Hepatocyte (in vitro differentiated cells): ENCODE measurements around the gene C1QTNF7. TPM values are rescaled to one million over a fixed set of nuclear protein-coding genes. Genes with fewer than 3 reads are reported as not detected.

ENCODE experiments used
- DNase-seq: peaks from one replicate; pipeline ENCODE4 v3.0.0-alpha.2; 2016; ENCODE audit warnings: low spot score
- H2AFZ ChIP-seq: fragments of 200-600 bp; sonication (generic); 2 replicates; pipeline ENCODE4 v1.6.0; 2016; ENCODE audit warnings: antibody characterized with exemption, mild to moderate bottlenecking
- H3K27ac ChIP-seq: fragments of 200-600 bp; sonication (generic); 2 replicates; pipeline ENCODE4 v1.5.1; 2016; ENCODE audit warnings: mild to moderate bottlenecking
- H3K27me3 ChIP-seq: fragments of 200-600 bp; sonication (generic); 2 replicates; pipeline ENCODE4 v1.6.1; 2016
- H3K36me3 ChIP-seq: fragments of 200-600 bp; sonication (generic); replicated peaks from 2 replicates; pipeline ENCODE4 v1.5.1; 2016; ENCODE audit warnings: low read depth; ENCODE audit not compliant: insufficient read depth
- H3K4me1 ChIP-seq: fragments of 200-600 bp; sonication (generic); 2 replicates; pipeline ENCODE4 v1.5.1; 2016; ENCODE audit warnings: mild to moderate bottlenecking, moderate library complexity; ENCODE audit not compliant: insufficient read depth
- H3K4me2 ChIP-seq: fragments of 200-600 bp; sonication (generic); 2 replicates; pipeline ENCODE4 v1.6.0; 2016
- H3K4me3 ChIP-seq: fragments of 200-600 bp; sonication (generic); 2 replicates; pipeline ENCODE4 v1.5.1; 2016; ENCODE audit warnings: mild to moderate bottlenecking
- H3K79me2 ChIP-seq: fragments of 200-600 bp; sonication (generic); 2 replicates; pipeline ENCODE4 v1.6.0; 2017; ENCODE audit warnings: mild to moderate bottlenecking
- H3K9me2 ChIP-seq: fragments of 200-600 bp; sonication (generic); replicated peaks from 2 replicates; pipeline ENCODE4 v1.6.0; 2017; ENCODE audit warnings: mild to moderate bottlenecking; ENCODE audit not compliant: insufficient read depth
- H3K9me3 ChIP-seq: fragments of 200-600 bp; sonication (generic); 2 replicates; pipeline ENCODE4 v1.5.1; 2016; ENCODE audit warnings: low read depth, mild to moderate bottlenecking
- H4K20me1 ChIP-seq: fragments of 200-600 bp; sonication (generic); 2 replicates; pipeline ENCODE4 v1.6.0; 2016; ENCODE audit warnings: mild to moderate bottlenecking; ENCODE audit not compliant: insufficient read depth, poor library complexity, severe bottlenecking
- CTCF ChIP-seq: fragments of 200-600 bp; sonication (generic); IDR thresholded peaks from 2 replicates; pipeline ENCODE4 v1.5.1; 2016; ENCODE audit warnings: antibody characterized with exemption, mild to moderate bottlenecking; ENCODE audit not compliant: poor library complexity
- EZH2 ChIP-seq: fragments of 200-600 bp; sonication (generic); IDR thresholded peaks from 2 replicates; pipeline ENCODE4 v1.6.1; 2016; ENCODE audit warnings: antibody characterized with exemption, mild to moderate bottlenecking, borderline replicate concordance
- EZH2phosphoT487 ChIP-seq: fragments of 200-600 bp; sonication (generic); IDR thresholded peaks from one replicate; pipeline ENCODE4 v1.6.1; 2018; ENCODE audit warnings: antibody characterized with exemption, mild to moderate bottlenecking, low read depth, moderate library complexity; ENCODE audit not compliant: unreplicated experiment, severe bottlenecking
- WGBS: methylation state at CpG from one replicate; pipeline ENCODE4 v1.1.6; 2016; ENCODE audit warnings: low lambda C conversion rate; ENCODE audit errors: missing lambda C conversion rate; 5-methylcytosine and 5-hydroxymethylcytosine counted together
- polyA plus RNA-seq: library from polyadenylated mRNA; unstranded; fragments of >200 nt; fragmentation: Nextera tagmentation; extraction: Ambion mirVana; gene quantifications from 2 replicates; pipeline ENCODE4 v1.2.1, GENCODE V29; 2016
- total RNA-seq: library from RNA; depleted of rRNA; stranded (reverse); fragments of >200 nt; gene quantifications from 2 replicates; pipeline ENCODE4 v1.2.3, GENCODE V29; 2014

The C1QTNF7 gene
- total and polyA plus RNA-seq, 2 experiments from 2014 or later, result 1.4 TPM

GRCh38 chr4:15443371-15444160, 15.7 kb downstream of the C1QTNF7 start:
- no peak for TF ChIP-seq CTCF
- TF ChIP-seq EZH2, result no peak
- no peak for TF ChIP-seq EZH2phosphoT487
- no peaks in the 10 kb centered on the region for H3K79me2 ChIP-seq
- H3K4me2 ChIP-seq, result no peak overlapping the region
- H4K20me1 ChIP-seq, result no peaks in the 10 kb centered on the region
- no peaks in the 10 kb centered on the region for H3K36me3 ChIP-seq
- 65% methylated on average over 2 of the region's 2 CpGs for WGBS
- H3K9me3 ChIP-seq, result no peaks in the 10 kb centered on the region
- DNase-seq, result no peak
- no peak overlapping the region for H3K4me3 ChIP-seq
- no peak overlapping the region for H2AFZ ChIP-seq
- no peaks in the 10 kb centered on the region for H3K27me3 ChIP-seq
- H3K27ac ChIP-seq, result no peak overlapping the region
- H3K9me2 ChIP-seq, result no peaks in the 10 kb centered on the region
- no peaks in the 10 kb centered on the region for H3K4me1 ChIP-seq

- no peak for DNase-seq
- Histone ChIP-seq H3K27ac (no peak overlapping the region), H3K79me2 (no peaks in the 10 kb centered on the region), H3K4me3 (no peak overlapping the region), H3K9me2 (no peaks in the 10 kb centered on the region), H3K36me3 (no peaks in the 10 kb centered on the region), H3K4me1 (no peaks in the 10 kb centered on the region), H4K20me1 (no peaks in the 10 kb centered on the region), H3K27me3 (no peaks in the 10 kb centered on the region), H2AFZ (no peak overlapping the region), H3K9me3 (no peaks in the 10 kb centered on the region), H3K4me2 (no peak overlapping the region)
- TF ChIP-seq EZH2, result no peak
- no peak for TF ChIP-seq EZH2phosphoT487
- TF ChIP-seq CTCF, result no peak
- 99% methylated on average over 7 of the region's 7 CpGs for WGBS
These were observed 16.4 kb downstream of the C1QTNF7 start for GRCh38 chr4:15444276-15444675.

- no peaks in the 10 kb centered on the region for H3K27me3 ChIP-seq
- H3K4me2 ChIP-seq, result no peak overlapping the region
- 60% methylated on average over 4 of the region's 4 CpGs for WGBS
- H3K9me3 ChIP-seq, result no peaks in the 10 kb centered on the region
- no peaks in the 10 kb centered on the region for H3K4me1 ChIP-seq
- no peaks in the 10 kb centered on the region for H3K79me2 ChIP-seq
- DNase-seq, result no peak
- H4K20me1 ChIP-seq, result no peaks in the 10 kb centered on the region
- H3K4me3 ChIP-seq, result no peak overlapping the region
- no peaks in the 10 kb centered on the region for H3K9me2 ChIP-seq
- no peak overlapping the region for H3K27ac ChIP-seq
- H3K36me3 ChIP-seq, result no peaks in the 10 kb centered on the region
- no peak overlapping the region for H2AFZ ChIP-seq
- TF ChIP-seq EZH2, result no peak
- TF ChIP-seq CTCF, result no peak
- TF ChIP-seq EZH2phosphoT487, result no peak
These were observed 17.2 kb downstream of the C1QTNF7 start for GRCh38 chr4:15444879-15445547.
